ENCODE results near the gene RPS29. TPM values are rescaled to one million over a fixed set of nuclear protein-coding genes. Genes with fewer than 3 reads are reported as not detected.

Gene RPS29
- total and polyA plus RNA-seq, 9 of the 15 experiments (the other 6 are each of a cell fraction or from before 2014, with no cell fraction given), result 1,545 to 5,012 (median 2,448) TPM

- TF ChIP-seq, protein P1, sequence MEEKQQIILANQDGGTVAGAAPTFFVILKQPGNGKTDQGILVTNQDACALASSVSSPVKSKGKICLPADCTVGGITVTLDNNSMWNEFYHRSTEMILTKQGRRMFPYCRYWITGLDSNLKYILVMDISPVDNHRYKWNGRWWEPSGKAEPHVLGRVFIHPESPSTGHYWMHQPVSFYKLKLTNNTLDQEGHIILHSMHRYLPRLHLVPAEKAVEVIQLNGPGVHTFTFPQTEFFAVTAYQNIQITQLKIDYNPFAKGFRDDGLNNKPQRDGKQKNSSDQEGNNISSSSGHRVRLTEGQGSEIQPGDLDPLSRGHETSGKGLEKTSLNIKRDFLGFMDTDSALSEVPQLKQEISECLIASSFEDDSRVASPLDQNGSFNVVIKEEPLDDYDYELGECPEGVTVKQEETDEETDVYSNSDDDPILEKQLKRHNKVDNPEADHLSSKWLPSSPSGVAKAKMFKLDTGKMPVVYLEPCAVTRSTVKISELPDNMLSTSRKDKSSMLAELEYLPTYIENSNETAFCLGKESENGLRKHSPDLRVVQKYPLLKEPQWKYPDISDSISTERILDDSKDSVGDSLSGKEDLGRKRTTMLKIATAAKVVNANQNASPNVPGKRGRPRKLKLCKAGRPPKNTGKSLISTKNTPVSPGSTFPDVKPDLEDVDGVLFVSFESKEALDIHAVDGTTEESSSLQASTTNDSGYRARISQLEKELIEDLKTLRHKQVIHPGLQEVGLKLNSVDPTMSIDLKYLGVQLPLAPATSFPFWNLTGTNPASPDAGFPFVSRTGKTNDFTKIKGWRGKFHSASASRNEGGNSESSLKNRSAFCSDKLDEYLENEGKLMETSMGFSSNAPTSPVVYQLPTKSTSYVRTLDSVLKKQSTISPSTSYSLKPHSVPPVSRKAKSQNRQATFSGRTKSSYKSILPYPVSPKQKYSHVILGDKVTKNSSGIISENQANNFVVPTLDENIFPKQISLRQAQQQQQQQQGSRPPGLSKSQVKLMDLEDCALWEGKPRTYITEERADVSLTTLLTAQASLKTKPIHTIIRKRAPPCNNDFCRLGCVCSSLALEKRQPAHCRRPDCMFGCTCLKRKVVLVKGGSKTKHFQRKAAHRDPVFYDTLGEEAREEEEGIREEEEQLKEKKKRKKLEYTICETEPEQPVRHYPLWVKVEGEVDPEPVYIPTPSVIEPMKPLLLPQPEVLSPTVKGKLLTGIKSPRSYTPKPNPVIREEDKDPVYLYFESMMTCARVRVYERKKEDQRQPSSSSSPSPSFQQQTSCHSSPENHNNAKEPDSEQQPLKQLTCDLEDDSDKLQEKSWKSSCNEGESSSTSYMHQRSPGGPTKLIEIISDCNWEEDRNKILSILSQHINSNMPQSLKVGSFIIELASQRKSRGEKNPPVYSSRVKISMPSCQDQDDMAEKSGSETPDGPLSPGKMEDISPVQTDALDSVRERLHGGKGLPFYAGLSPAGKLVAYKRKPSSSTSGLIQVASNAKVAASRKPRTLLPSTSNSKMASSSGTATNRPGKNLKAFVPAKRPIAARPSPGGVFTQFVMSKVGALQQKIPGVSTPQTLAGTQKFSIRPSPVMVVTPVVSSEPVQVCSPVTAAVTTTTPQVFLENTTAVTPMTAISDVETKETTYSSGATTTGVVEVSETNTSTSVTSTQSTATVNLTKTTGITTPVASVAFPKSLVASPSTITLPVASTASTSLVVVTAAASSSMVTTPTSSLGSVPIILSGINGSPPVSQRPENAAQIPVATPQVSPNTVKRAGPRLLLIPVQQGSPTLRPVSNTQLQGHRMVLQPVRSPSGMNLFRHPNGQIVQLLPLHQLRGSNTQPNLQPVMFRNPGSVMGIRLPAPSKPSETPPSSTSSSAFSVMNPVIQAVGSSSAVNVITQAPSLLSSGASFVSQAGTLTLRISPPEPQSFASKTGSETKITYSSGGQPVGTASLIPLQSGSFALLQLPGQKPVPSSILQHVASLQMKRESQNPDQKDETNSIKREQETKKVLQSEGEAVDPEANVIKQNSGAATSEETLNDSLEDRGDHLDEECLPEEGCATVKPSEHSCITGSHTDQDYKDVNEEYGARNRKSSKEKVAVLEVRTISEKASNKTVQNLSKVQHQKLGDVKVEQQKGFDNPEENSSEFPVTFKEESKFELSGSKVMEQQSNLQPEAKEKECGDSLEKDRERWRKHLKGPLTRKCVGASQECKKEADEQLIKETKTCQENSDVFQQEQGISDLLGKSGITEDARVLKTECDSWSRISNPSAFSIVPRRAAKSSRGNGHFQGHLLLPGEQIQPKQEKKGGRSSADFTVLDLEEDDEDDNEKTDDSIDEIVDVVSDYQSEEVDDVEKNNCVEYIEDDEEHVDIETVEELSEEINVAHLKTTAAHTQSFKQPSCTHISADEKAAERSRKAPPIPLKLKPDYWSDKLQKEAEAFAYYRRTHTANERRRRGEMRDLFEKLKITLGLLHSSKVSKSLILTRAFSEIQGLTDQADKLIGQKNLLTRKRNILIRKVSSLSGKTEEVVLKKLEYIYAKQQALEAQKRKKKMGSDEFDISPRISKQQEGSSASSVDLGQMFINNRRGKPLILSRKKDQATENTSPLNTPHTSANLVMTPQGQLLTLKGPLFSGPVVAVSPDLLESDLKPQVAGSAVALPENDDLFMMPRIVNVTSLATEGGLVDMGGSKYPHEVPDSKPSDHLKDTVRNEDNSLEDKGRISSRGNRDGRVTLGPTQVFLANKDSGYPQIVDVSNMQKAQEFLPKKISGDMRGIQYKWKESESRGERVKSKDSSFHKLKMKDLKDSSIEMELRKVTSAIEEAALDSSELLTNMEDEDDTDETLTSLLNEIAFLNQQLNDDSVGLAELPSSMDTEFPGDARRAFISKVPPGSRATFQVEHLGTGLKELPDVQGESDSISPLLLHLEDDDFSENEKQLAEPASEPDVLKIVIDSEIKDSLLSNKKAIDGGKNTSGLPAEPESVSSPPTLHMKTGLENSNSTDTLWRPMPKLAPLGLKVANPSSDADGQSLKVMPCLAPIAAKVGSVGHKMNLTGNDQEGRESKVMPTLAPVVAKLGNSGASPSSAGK (IDR thresholded peaks at IDR 0.05), result peak; percentile 81
- TF ChIP-seq RB1 (IDR thresholded peaks at IDR 0.05; ENCODE audit: low read depth) (0 out of 2 replicates have a peak, but pooled peaks have one; percentile 30), NR3C1 (CRISPR knock-in tag; IDR thresholded peaks at IDR 0.05) (0 out of 2 replicates have a peak, but pooled peaks have one; percentile 47), ZNF253 (CRISPR knock-in tag; conservative IDR thresholded peaks at IDR 0.05) (no peak), SAP30 (IDR thresholded peaks at IDR 0.05; ENCODE audit: borderline replicate concordance, insufficient read depth, low read depth, low read length, poor library complexity, severe bottlenecking) (no peak), IRF9 (tag; IDR thresholded peaks at IDR 0.05) (no peak), FUS (optimal IDR thresholded peaks at IDR 0.05; ENCODE audit: low read depth, low read length) (peak; percentile 35), BDP1 (IDR thresholded peaks at IDR 0.05; ENCODE audit: insufficient read depth, insufficient read length) (no peak), SIN3A (IDR thresholded peaks at IDR 0.05; ENCODE audit: borderline replicate concordance in 2 of 2, control insufficient read depth in 1 of 2, low read depth in 2 of 2, low read length in 2 of 2) (peak in 1 of 2 experiments; percentile 5; a peak in 1 of 4 replicates)
- TF ChIP-seq, protein P2, sequence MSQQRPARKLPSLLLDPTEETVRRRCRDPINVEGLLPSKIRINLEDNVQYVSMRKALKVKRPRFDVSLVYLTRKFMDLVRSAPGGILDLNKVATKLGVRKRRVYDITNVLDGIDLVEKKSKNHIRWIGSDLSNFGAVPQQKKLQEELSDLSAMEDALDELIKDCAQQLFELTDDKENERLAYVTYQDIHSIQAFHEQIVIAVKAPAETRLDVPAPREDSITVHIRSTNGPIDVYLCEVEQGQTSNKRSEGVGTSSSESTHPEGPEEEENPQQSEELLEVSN (IDR thresholded peaks at IDR 0.05; ENCODE audit: borderline replicate concordance in 1 of 2, extremely low read depth in 1 of 2, insufficient read depth in 1 of 2, insufficient read length in 1 of 2, low read depth in 1 of 2, low read length in 1 of 2, poor library complexity in 1 of 2, severe bottlenecking in 1 of 2), result peak; percentile 43 to 87
Observed at GRCh38 chr14:49621114-49621881, 35.1 kb upstream of the RPS29 start (continued).
